ENCODE measurements around the gene CDH1. TPM values are rescaled to one million over a fixed set of nuclear protein-coding genes. Genes with fewer than 3 reads are reported as not detected.
"Not testable (repeated sequence)": the region's sequence is repeated elsewhere in the genome, so short reads cannot be mapped to it uniquely, and the experiment has no call there.

CDH1 gene
- 0.13 TPM for total RNA-seq
- long read RNA-seq: 0 reads

DNA sequence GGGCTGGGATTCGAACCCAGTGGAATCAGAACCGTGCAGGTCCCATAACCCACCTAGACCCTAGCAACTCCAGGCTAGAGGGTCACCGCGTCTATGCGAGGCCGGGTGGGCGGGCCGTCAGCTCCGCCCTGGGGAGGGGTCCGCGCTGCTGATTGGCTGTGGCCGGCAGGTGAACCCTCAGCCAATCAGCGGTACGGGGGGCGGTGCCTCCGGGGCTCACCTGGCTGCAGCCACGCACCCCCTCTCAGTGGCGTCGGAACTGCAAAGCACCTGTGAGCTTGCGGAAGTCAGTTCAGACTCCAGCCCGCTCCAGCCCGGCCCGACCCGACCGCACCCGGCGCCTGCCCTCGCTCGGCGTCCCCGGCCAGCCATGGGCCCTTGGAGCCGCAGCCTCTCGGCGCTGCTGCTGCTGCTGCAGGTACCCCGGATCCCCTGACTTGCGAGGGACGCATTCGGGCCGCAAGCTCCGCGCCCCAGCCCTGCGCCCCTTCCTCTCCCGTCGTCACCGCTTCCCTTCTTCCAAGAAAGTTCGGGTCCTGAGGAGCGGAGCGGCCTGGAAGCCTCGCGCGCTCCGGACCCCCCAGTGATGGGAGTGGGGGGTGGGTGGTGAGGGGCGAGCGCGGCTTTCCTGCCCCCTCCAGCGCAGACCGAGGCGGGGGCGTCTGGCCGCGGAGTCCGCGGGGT lies at the start of gene CDH1:
Gene CDH1 (plus strand): TSS at position 247 of the 684 bp plus-strand sequence. CDS start 124 bp downstream, at position 371.
- intact Hi-C loops (cut with DNase I): no loop called here
- no peak for DNase-seq (ENCODE audit: low spot score)

- DNase-seq (ENCODE audit: low spot score): no peak
- intact Hi-C loops (cut with DNase I): no loop called here
These were observed 47.2 kb upstream of the CDH1 start for GRCh38 chr16:68689921-68690320.

DNA sequence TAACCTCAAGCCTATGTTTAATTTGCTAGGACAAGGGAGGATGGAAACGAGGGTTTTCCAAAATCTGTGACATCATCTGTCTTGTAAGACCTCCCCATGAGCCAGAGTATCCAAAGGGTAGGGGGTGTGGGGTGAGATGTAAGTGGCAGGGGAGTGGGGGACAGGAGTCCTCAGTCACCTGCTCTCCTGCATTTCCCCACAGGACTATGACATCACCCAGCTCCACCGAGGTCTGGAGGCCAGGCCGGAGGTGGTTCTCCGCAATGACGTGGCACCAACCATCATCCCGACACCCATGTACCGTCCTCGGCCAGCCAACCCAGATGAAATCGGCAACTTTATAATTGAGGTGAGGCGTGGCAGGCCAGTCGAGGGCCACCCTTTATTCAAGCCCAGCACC lies 41.5 kb upstream of the CDH1 start:
- intact Hi-C loops (cut with DNase I): no loop called here
- DNase-seq (ENCODE audit: low spot score): no peak

DNA sequence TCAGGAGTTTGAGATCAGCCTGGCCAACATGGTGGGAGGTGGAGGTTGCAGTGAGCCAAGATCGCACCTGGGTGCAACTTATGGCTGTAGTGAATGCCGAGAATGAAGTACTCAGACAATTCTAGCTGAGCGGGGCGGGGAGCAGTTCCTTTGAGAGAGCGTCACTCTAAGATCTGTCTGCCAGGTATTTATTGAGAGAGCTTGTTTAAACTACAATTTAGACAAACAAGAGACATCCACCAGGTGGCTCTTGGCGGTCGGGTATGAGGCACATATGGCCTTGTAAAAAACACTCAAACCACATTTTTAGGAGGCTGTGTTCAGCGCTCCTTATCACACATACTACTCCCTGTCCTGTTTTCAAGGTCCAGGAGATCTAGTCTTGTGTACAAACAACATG lies 40.6 kb upstream of the CDH1 start:
- no peak for DNase-seq (ENCODE audit: low spot score)

GRCh38 chr16:68698091-68698490 lies 39.0 kb upstream of the CDH1 start:
- intact Hi-C loops (cut with DNase I): no loop called here

More for the DNA sequence above, 40.6 kb upstream of the CDH1 start:
- intact Hi-C loops (cut with DNase I): no loop called here

DNA sequence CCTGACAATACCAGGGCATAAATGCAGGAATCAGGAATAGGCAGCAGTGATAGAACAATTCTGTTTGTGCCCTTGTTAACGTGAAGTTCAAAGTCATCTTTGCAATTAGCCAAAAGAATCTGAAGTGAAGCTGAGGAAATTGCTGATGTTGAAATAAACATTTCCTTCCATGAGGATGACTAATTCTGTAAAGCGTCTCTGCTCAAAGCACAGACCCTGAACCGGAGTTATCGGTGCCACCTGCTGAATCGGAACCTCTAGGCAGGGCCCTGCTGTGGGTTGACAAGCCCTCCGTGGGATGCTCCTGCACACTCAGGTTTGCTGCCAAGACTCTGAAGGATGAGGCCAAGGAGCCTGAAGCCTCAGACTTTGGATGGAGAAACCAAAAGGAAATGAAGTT lies 37.0 kb upstream of the CDH1 start:
- intact Hi-C loops (cut with DNase I): loop anchor here (10.0 kb wide), 1 partner anchor 105 kb away; no protein-coding TSS in a partner anchor
- DNase-seq (ENCODE audit: low spot score): no peak

More at GRCh38 chr16:68698091-68698490, 39.0 kb upstream of the CDH1 start:
- no peak for DNase-seq (ENCODE audit: low spot score)

DNA sequence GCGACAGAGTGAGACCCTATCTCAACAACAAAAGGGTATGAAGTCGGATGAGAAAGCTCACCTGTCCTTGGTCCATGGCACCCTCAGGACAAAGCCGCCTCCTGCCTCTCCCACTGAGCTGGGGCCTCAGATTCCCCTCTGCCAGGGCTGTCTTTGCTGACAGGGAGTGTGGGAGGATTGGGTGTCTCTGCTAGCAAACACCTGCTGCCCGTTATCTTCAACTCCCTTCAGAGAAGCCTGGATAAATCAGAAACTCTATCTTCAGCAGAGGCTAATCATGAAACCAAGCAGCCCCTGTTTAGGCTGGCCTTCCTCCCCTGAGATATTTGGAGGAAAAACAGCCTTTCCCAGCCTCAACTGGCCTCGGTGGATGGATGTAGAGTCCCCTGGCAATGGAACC lies 36.3 kb upstream of the CDH1 start:
- intact Hi-C loops (cut with DNase I): loop anchor here (10.0 kb wide), 1 partner anchor 104 kb away; no protein-coding TSS in a partner anchor
- no peak for DNase-seq (ENCODE audit: low spot score)

DNA sequence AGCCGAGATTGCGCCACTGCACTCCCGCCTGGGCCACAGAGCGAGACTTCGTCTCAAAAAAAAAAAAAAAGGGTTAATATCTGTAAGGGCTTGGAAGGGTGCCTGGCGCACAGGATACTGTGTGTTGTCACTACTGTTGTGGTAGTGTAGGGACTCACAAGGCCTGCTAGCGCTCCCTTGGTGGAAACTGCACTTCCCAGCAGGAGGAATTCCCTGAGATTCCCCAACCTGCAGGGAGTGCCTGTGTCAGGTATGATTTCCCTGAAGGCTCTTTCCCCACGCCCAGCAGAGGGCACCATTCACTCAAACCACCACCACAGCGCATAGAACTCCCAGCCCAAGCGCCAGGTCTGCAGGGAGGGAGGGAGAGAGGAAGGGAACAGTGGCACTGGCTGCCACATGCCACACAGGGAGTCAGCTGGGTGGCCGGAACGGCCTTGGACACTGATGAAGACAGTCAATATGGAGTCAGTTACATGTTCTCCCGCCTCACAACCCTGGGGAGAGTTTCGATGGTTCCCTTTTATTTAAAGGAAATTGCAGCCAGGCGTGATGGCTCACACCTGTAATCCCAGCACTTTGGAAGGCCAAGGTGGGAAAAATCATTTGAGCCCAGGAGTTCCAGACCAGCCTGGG lies 32.7 kb upstream of the CDH1 start:
- DNase-seq (ENCODE audit: low spot score): no peak
- intact Hi-C loops (cut with DNase I): loop anchor here (10.0 kb wide), 1 partner anchor 100 kb away; no protein-coding TSS in a partner anchor

DNA sequence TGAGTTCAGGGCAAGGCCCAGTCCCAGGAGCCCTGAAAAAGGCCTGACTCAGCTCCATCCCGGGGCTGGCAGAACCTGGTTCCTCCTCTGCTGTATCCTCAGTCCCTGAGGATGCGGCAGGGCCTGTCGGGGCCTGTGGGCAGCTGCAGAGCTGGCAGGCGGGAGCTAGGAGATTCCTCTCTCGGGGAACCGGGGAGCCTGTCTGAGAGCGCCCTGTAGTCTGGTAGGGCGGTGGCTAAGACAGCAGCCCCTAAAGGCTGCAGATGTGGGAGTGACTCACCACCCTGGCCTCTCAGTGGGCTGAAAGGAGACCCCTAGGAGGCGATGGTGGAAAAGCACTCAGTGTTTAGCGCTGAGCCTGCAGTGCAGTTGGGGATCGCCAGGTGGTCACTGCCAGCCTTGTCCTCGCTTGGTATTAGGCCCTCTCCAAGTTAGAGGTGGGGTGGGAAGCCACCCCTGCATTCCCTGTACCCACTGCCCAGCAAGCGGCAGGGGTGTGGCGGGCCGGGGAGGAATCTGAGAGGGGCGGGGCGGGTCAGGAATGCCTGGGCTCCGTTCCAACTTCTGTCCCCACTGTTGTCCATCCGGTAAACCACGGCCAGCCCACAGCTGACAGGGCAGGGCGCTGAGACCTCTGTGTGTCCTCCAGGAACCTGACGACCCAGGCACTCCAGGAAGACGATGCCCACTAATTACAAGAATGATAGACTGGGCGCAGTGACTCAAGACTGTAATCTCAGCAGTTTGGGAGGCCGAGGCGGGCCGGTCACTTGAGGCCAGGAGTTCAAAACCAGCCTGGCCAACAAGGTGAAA lies 29.5 kb upstream of the CDH1 start:
- intact Hi-C loops (cut with DNase I): loop anchor here (10.0 kb wide), 1 partner anchor 97 kb away; no protein-coding TSS in a partner anchor
- no peak for DNase-seq (ENCODE audit: low spot score)

GRCh38 chr16:68710211-68710610 lies 26.9 kb upstream of the CDH1 start:
- DNase-seq (ENCODE audit: low spot score): no peak
- intact Hi-C loops (cut with DNase I): no loop called here

GRCh38 chr16:68711421-68712139 lies 25.5 kb upstream of the CDH1 start:
- intact Hi-C loops (cut with DNase I): no loop called here
- no peak for DNase-seq (ENCODE audit: low spot score)

- intact Hi-C loops (cut with DNase I): no loop called here
- no peak for DNase-seq (ENCODE audit: low spot score)
These were observed 23.7 kb upstream of the CDH1 start for GRCh38 chr16:68713361-68713760.

DNA sequence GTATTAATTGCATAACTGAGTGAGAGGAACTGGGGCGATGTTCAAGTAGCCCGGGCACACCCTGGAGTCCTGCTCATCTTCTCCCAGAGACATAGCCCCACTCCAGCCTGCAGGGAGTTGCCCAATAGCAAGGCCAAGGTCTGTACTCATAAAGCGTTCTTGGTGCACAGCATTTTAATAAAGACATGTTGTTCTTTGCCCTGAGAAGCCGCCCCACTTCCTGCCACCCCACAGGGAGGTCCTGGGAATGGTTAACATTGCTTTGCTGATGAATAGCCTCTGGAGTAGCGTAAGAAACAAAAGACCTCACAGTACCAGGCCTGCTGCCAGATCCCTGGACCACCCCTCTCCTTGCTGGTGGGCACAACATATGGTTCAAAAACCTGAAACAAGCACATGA lies 21.6 kb upstream of the CDH1 start:
- DNase-seq (ENCODE audit: low spot score): no peak
- intact Hi-C loops (cut with DNase I): no loop called here

GRCh38 chr16:68716516-68716915 lies 20.6 kb upstream of the CDH1 start:
- DNase-seq (ENCODE audit: low spot score); intact Hi-C loops (cut with DNase I): not testable (repeated sequence)

GRCh38 chr16:68717684-68718083 lies 19.4 kb upstream of the CDH1 start:
- no peak for DNase-seq (ENCODE audit: low spot score)
- intact Hi-C loops (cut with DNase I): no loop called here

DNA sequence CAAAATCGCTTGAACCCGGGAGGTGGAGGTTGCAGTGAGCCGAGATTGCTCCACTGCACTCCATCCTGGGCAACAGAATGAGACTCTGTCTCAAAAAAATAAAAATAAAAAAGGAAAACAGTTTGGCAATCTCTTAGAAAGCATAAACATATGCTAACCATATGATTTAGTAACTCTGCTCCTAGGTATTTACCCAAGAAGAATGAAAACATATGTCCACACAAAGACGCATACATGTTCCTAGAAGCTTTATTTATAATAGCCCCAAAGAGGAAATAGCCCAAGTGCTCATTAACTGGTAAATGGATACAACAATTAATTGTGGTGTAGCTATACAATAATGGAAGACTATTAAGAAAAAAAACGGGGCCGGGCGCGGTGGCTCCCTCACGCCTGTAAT lies 18.5 kb upstream of the CDH1 start:
- intact Hi-C loops (cut with DNase I): no loop called here
- DNase-seq (ENCODE audit: low spot score): no peak

- DNase-seq (ENCODE audit: low spot score): no peak
- intact Hi-C loops (cut with DNase I): no loop called here
These were observed 17.1 kb upstream of the CDH1 start for GRCh38 chr16:68719993-68720489.

GRCh38 chr16:68722119-68723024 lies 14.7 kb upstream of the CDH1 start:
- intact Hi-C loops (cut with DNase I): no loop called here
- DNase-seq (ENCODE audit: low spot score): no peak

Measured in cardiac septum (tissue), 1 donor.